HG03354 (cell line): ENCODE measurements around the gene MYO1F.
"Not testable (repeated sequence)": the region's sequence is repeated elsewhere in the genome, so short reads cannot be mapped to it uniquely, and the experiment has no call there.

Experiments
- ATAC-seq: cut with Tn5 transposase; IDR thresholded peaks from one replicate; pipeline ENCODE4 v1.9.1; 2021; ENCODE audit warnings: mild to moderate bottlenecking; ENCODE audit not compliant: unreplicated experiment, poor library complexity, severe bottlenecking

The MYO1F gene

DNA sequence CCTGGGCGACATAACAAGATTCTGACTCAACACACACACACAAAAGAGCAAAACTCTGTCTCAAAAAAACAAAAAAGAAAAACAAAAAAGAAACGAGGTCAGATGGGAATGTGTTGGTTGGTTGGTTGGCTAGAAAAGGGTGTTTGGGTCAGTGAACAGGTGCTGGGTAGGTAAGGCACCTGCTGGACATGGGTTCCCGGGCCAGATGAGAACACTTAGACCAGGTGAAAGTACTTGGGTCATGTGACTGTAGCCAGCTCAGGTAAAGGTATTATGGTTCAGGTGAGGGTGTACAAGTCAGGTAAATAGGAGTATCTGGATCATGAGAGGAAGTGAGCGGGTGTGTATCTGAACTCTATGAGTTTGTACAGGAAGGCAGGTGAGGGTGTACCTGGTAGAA is 48.7 kb downstream of the MYO1F start:
- ATAC-seq: no peak

GRCh38 chr19:8526345-8527091 is 50.7 kb downstream of the MYO1F start:
- no peak for ATAC-seq

DNA sequence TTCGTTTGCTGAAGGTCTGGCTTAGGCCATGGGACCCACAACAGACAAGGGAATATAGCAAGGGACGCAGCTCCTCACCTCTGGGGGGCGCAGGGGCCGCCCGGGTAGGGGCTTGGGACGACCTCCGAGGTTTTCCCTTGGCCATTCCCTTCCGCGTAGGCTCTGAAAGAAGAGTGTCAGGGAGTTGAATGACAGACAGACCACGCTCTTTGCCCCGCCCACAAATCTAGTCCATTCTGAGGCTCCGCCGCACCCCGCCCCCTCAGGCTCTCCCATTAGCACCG is 51.9 kb downstream of the MYO1F start:
- no peak for ATAC-seq

DNA sequence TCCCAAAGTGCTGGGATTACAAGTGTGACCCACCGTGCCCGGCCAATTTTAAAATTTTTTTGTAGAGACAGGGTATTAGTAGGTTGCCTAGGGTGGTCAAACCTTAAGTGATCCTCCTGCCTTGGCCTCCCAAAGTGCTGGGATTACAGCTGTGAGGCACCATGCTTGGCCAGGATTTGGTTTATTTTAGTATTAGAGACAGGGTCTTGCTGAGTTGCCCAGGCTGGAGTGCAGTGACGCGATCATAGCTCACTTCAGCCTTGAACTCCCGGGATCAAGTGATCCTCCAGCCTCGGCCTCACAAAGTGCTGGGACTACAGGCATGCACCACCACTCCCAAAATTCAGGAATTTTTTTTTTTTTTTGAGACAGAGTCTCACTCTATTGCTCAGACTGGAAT is 57.9 kb downstream of the MYO1F start:
- ATAC-seq: no peak

- ATAC-seq: no peak
These were observed 58.7 kb downstream of the MYO1F start for GRCh38 chr19:8518536-8518935.

DNA sequence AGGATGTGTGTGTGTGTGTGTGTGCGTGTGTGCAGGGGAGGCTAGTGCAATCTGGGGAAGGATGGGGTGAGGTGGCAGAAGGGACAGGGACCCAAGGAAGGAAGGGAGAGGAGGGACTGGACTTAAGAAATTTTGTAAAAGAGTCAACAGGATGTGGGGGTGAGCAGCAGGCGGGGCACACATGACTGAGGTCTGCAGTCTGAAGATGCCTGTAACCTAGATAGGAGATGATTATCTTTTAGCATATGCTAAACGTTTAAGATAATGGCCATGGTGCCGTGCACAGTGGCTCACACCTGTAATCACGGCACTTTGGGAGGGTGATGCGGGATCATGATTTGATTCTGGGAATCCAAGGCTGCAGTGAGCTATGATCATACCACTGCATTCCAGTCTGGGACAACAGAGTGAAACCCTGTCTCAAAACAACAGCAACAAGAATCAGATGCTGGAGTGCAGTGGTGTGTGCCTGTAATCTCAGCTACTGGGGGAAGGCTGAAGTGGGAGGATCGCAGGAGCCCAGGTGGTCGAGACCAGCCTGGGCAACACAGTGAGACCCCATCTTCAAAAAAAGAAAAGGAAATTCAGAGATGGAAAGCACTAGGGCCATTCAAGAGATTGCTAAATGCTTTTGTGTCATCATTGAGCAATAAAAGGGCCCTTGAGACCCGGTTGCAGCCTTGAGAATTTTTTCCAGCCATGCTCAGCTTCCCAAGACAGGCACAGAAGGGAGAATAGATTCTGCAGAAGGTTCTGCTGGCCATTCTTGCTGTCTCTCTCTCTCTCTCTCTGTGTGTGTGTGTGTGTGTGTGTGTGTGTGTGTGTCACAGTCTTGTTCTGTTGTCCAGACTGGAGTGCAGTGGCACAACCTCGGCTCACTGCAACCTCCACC is 59.4 kb downstream of the MYO1F start:
- no peak for ATAC-seq

DNA sequence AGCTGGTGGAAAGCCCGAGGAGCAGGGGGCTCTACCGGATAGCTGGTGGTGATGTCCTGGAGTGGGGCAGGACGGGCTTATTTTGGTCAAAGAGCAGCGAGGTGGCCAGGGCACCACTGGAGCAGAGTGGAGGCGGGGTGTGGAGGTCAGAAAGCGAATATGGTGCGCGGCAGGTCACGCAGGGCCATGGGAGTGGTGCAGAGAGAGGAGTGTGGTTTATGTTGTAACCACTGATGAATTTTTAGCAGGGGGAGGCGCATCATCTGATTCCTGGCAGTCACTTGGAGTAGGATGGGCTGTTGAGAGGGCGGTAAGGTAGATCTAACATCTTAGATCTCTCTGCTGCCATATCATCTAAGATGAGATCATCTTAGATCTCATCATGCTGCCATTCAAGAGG is 61.9 kb downstream of the MYO1F start:
- ATAC-seq: no peak

- ATAC-seq: not testable (repeated sequence)
These were observed 62.7 kb downstream of the MYO1F start for GRCh38 chr19:8514505-8515009.

GRCh38 chr19:8513687-8514504 is 63.3 kb downstream of the MYO1F start, which contains the start of gene ZNF414:
ZNF414 (minus strand) TSS chr19:8514167; CDS start chr19:8514046, 121 bp downstream.
- peak; percentile 94 for ATAC-seq

DNA sequence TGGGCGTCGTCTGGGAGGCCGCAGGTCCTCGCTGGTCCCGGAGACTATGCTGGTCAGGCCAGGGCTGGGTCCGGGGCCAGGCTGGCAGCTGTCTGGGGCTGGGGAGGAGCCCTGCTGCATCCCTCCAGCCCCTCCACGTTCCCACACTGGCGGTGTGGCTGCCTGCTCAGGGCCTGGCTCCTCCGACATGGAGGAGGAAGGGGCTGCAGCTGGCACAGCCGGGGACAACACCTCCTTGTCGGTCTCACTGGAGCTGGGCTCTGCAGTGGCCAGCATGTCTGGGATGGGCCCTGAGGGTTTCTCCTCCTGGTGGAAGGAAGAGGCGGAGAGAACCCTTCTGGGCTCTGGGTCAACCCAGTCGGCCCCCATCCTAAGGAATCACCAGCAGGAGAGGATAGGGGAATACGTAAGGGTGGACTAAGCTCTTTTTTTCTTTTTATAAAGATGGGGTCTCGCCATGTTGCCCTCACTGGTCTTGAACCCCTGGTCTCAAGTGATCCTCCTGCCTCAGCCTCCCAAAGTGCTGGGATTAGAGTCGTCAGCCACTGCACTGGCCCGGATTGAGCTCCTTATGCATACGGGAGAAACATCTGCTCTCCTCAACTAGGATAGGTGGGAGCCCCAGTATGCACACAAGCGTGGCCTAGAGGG is 64.1 kb downstream of the MYO1F start:
- ATAC-seq: no peak

DNA sequence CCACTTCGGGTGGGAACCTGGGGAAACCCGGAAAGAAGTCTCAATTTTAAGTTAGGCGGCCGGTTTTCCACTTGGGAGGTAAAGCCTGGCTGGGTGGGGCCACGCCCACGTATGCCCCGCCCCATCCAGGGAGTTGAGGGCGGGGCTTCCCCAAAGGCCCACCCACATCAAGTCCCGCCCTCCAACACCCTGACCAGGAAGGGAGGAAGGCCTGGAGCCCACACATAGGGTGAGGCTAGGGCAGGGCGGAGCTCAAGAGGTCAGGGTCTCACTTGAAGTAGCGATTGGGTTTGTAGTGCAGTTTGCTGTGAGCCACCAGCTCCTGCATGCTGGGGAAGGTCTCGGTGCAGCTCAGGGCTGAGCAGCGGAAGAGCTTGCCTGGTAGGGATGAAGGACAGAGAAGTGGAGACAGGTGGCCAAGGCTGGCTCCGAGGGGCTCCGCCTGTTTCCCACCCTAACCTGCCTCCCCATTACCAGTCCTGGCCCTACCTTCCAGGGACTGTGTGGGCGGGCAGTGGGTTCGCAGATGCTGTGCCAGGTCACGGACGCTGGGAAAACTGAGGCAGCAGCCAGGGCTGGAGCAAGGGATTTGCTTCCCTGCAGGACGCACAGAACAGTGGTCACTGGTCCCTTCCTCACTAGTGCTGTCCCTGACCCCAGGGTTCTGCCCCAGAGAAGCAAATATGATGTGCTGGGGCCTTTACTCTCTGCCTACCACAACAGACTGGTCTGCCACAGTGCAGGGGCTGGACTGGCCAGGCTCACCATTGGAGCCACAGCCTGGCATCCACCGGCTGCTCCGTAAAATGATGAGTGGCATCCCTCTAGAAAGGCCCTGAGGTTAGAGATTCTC is 64.9 kb downstream of the MYO1F start:
- ATAC-seq: no peak

- ATAC-seq: no peak
These were observed 65.6 kb downstream of the MYO1F start for GRCh38 chr19:8511573-8512101.

- no peak for ATAC-seq
These were observed 66.6 kb downstream of the MYO1F start for GRCh38 chr19:8510589-8511115.

DNA sequence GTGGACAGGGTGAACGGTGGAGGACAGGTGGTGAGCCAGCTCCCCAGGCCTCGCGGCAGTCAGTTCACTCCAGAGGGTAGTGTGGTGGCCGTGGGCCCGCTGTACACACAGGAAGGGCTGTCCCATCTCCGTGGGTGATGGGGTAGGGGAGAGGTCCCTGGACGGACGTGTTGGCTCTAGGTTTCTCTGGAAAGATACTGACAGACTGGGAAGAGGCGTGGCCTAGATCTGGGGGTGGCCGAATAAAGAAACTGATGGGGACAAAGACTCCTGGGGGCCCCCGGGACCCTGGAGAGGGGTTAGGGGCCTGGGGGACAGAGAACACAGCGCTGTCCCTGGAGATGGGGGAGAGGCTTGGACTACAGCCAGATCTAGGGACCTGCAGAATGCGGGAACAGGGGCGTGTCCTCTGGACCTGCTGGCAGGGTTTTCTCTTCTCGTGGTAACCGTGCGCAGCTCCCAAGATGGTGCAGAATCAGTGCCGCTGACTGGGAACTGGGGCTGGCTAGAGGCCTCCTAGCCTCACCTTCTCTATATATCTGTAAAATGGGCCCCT is 70.8 kb downstream of the MYO1F start:
- no peak for ATAC-seq

DNA sequence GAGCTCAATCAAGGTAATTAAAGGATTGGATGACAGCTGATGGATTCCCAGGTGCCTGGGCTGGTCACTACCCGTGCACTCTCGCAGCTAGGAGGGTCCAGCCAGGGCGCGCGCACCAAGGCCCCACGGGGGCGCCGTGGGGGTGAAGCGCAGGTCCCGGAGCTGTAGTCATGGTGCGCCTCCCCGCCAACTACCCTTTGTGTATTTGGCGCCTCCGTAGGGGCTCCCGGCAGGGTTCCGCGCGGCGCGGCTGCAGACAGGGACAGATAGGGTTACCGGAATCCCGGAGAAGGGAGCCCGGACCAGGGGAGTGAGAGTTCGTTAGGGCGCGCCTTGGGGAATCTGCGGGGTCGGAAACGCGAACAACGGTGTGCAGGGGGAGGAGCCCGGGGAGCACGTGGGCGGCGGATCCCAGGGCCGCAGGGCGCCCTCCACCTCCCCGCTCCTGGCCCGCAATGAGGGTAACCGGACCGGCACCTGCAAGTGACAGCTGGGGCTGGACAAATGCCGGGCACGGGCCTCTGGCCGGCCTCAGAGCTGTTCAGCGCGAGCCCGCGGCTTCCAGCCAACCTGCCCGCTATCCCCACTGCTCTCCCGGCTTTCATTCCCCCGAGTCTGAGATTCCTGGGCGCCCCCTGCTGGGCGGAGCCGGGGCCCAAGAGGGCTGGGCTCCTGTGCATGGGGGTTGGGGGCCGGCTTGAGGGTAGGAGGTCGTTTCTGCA is 71.4 kb downstream of the MYO1F start:
- peak; percentile 59 for ATAC-seq

- no peak for ATAC-seq
These were observed 72.3 kb downstream of the MYO1F start for GRCh38 chr19:8504919-8505318.

- no peak for ATAC-seq
These were observed 73.1 kb downstream of the MYO1F start for GRCh38 chr19:8504171-8504570.
